DND-41 (cell line): ENCODE measurements around the gene YIPF3.

Source experiments
- EZH2 ChIP-seq: IDR thresholded peaks from 3 replicates; pipeline ENCODE4 v1.6.1; 2012; ENCODE audit warnings: borderline replicate concordance, low read depth, mild to moderate bottlenecking, moderate library complexity, low read length, inconsistent platforms; ENCODE audit not compliant: severe bottlenecking
- TF ChIP-seq, protein P1 (sequence below): IDR thresholded peaks from 2 replicates; pipeline ENCODE4 v1.5.1; 2012; ENCODE audit warnings: borderline replicate concordance, low read length, moderate library complexity, mild to moderate bottlenecking; ENCODE audit not compliant: poor library complexity, severe bottlenecking; ENCODE audit errors: extremely low read depth

DNA sequence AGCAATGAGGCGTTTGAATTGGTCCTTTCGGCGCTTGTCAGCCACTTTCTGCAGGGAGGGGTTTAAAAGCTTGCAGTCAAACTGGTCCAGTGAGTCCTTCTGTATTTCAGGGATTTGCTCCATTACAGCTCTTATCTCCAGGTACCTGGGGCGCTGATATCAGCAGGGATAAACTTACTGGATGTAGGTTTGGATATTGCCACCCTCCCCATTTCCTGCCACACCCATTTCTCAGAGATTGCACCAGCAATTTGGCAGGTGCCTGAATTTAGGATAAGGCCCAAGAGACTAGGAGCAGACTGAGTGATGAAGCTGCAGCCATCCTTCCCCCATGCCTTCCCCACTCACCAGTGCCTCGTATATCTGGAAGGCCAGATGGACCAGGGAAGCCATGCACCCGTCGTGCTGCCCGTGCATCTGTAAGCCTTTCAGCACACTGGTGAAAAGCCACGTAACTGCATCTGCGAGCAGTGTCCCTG, 7.8 kb upstream of the YIPF3 start:
- TF ChIP-seq, protein P1, sequence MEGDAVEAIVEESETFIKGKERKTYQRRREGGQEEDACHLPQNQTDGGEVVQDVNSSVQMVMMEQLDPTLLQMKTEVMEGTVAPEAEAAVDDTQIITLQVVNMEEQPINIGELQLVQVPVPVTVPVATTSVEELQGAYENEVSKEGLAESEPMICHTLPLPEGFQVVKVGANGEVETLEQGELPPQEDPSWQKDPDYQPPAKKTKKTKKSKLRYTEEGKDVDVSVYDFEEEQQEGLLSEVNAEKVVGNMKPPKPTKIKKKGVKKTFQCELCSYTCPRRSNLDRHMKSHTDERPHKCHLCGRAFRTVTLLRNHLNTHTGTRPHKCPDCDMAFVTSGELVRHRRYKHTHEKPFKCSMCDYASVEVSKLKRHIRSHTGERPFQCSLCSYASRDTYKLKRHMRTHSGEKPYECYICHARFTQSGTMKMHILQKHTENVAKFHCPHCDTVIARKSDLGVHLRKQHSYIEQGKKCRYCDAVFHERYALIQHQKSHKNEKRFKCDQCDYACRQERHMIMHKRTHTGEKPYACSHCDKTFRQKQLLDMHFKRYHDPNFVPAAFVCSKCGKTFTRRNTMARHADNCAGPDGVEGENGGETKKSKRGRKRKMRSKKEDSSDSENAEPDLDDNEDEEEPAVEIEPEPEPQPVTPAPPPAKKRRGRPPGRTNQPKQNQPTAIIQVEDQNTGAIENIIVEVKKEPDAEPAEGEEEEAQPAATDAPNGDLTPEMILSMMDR = no peak
- TF ChIP-seq EZH2 = no peak
